ENCODE measurements around the gene XKRX. TPM values are rescaled to one million over a fixed set of nuclear protein-coding genes. Genes with fewer than 3 reads are reported as not detected.

Gene XKRX
- total RNA-seq (under 1 TPM in 1 of 2 donors, not detected in 1; under 0.01 TPM), polyA plus RNA-seq (not detected)

DNA sequence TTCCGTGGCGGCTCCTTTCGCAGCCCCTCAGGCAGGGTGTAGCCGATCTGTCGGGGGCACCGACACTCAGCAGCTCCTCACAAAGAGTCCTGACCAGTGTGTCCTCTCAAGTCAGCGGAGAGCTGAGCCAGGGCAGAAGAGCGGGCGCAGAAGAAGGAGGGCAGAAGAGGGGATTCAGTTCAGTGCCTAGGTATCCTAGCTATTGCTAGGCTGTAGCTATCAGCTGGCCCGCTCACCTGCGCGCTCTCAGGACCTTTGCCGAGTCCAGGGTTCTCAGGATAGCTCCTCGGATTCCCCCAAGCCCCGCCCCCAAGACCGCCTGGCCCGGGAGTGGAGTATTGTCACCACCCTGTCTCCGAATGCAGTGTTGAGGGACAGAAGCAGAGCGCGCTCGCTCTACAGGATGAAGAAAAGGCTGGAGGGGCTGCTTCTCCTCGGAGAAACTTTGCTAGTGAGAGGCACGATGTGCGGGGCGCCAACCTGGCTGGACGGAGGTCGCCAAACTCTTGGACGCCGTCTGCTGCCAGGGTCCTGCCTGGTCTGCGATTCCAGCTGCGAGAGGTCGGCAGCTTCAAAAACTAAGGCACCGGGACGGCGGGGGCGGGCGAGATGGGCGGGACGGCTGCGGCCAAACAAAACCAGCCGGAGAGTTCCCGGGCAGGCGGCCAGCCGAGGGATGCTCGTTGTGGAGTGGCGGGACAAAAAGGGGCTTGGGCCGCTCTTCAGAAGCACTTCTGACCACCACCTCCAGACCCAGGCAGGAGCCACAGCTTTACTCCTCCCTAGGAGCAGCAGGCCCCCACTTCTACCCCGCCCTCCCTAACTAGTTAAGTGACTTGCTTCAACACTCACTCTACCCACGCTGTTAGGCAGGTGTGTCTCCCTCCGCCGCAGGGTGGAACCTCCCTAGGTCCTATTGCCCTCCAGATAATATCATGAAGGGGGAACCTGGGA is at the start of gene XKRX:
Gene XKRX (minus strand): TSS at position 258 of the 954 bp plus-strand sequence. CDS start 613 bp downstream, outside the sequence.
- no peaks in the 10 kb centered on the region for H3K27me3 ChIP-seq (ENCODE audit: control insufficient read depth in 4 of 4, insufficient read depth in 4 of 4, low read length in 3 of 4)
- H3K36me3 ChIP-seq (ENCODE audit: control insufficient read depth in 4 of 4, insufficient read depth in 3 of 4, low read depth in 1 of 4, low read length in 3 of 4), result no peaks in the 10 kb centered on the region
- H3K4me3 ChIP-seq (ENCODE audit: low read depth in 1 of 3, low read length in 3 of 3), result peak within 1 kb of the TSS in 2 of 3 donors; percentile 33 to 45
- TF ChIP-seq, protein P1, sequence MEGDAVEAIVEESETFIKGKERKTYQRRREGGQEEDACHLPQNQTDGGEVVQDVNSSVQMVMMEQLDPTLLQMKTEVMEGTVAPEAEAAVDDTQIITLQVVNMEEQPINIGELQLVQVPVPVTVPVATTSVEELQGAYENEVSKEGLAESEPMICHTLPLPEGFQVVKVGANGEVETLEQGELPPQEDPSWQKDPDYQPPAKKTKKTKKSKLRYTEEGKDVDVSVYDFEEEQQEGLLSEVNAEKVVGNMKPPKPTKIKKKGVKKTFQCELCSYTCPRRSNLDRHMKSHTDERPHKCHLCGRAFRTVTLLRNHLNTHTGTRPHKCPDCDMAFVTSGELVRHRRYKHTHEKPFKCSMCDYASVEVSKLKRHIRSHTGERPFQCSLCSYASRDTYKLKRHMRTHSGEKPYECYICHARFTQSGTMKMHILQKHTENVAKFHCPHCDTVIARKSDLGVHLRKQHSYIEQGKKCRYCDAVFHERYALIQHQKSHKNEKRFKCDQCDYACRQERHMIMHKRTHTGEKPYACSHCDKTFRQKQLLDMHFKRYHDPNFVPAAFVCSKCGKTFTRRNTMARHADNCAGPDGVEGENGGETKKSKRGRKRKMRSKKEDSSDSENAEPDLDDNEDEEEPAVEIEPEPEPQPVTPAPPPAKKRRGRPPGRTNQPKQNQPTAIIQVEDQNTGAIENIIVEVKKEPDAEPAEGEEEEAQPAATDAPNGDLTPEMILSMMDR (IDR thresholded peaks at IDR 0.05; ENCODE audit: low read depth, low read length, missing input control), result no peak
- no peak for TF ChIP-seq FOXA2 (IDR thresholded peaks at IDR 0.05)
- no peak for TF ChIP-seq FOXA1 (IDR thresholded peaks at IDR 0.05)
- TF ChIP-seq, protein P2, sequence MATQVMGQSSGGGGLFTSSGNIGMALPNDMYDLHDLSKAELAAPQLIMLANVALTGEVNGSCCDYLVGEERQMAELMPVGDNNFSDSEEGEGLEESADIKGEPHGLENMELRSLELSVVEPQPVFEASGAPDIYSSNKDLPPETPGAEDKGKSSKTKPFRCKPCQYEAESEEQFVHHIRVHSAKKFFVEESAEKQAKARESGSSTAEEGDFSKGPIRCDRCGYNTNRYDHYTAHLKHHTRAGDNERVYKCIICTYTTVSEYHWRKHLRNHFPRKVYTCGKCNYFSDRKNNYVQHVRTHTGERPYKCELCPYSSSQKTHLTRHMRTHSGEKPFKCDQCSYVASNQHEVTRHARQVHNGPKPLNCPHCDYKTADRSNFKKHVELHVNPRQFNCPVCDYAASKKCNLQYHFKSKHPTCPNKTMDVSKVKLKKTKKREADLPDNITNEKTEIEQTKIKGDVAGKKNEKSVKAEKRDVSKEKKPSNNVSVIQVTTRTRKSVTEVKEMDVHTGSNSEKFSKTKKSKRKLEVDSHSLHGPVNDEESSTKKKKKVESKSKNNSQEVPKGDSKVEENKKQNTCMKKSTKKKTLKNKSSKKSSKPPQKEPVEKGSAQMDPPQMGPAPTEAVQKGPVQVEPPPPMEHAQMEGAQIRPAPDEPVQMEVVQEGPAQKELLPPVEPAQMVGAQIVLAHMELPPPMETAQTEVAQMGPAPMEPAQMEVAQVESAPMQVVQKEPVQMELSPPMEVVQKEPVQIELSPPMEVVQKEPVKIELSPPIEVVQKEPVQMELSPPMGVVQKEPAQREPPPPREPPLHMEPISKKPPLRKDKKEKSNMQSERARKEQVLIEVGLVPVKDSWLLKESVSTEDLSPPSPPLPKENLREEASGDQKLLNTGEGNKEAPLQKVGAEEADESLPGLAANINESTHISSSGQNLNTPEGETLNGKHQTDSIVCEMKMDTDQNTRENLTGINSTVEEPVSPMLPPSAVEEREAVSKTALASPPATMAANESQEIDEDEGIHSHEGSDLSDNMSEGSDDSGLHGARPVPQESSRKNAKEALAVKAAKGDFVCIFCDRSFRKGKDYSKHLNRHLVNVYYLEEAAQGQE (IDR thresholded peaks at IDR 0.05), result no peak
- no peak for TF ChIP-seq RXRA (IDR thresholded peaks at IDR 0.05)
- TF ChIP-seq, protein P3, sequence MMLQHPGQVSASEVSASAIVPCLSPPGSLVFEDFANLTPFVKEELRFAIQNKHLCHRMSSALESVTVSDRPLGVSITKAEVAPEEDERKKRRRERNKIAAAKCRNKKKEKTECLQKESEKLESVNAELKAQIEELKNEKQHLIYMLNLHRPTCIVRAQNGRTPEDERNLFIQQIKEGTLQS (IDR thresholded peaks at IDR 0.05), result no peak
- no peak for TF ChIP-seq HNF4A (conservative IDR thresholded peaks at IDR 0.05)
- TF ChIP-seq TAF1 (conservative IDR thresholded peaks at IDR 0.05), result no peak
- TF ChIP-seq GABPA (IDR thresholded peaks at IDR 0.05 in 1 of 2, conservative IDR thresholded peaks at IDR 0.05 in 1 of 2), result no peak
- TF ChIP-seq, protein P4, sequence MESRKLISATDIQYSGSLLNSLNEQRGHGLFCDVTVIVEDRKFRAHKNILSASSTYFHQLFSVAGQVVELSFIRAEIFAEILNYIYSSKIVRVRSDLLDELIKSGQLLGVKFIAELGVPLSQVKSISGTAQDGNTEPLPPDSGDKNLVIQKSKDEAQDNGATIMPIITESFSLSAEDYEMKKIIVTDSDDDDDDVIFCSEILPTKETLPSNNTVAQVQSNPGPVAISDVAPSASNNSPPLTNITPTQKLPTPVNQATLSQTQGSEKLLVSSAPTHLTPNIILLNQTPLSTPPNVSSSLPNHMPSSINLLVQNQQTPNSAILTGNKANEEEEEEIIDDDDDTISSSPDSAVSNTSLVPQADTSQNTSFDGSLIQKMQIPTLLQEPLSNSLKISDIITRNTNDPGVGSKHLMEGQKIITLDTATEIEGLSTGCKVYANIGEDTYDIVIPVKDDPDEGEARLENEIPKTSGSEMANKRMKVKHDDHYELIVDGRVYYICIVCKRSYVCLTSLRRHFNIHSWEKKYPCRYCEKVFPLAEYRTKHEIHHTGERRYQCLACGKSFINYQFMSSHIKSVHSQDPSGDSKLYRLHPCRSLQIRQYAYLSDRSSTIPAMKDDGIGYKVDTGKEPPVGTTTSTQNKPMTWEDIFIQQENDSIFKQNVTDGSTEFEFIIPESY (IDR thresholded peaks at IDR 0.05), result no peak
- TF ChIP-seq SP1 (IDR thresholded peaks at IDR 0.05), result no peak
- no peak for TF ChIP-seq JUND (IDR thresholded peaks at IDR 0.05)
- TF ChIP-seq HNF4G (IDR thresholded peaks at IDR 0.05), result no peak
- H3K27ac ChIP-seq (ENCODE audit: low read depth in 1 of 2, low read length in 2 of 2), result no peak within 1 kb of the TSS
- H3K4me1 ChIP-seq (ENCODE audit: control insufficient read depth in 4 of 4, insufficient read depth in 4 of 4, low read length in 3 of 4), result peaks cover 0 to 6% (median 2%) of the 10 kb centered on the region in 4 donors
- WGBS, result 3% methylated on average over 51 of the region's 51 CpGs
- H3K9ac ChIP-seq (ENCODE audit: low read depth in 1 of 2, low read length in 2 of 2), result no peak within 1 kb of the TSS
- peaks cover 0 to 8% (median 3%) of the 10 kb centered on the region in 4 donors for H3K9me3 ChIP-seq (ENCODE audit: control insufficient read depth in 4 of 4, low read length in 3 of 4)
- DNase-seq (ENCODE audit: low spot score), result no peak

DNA sequence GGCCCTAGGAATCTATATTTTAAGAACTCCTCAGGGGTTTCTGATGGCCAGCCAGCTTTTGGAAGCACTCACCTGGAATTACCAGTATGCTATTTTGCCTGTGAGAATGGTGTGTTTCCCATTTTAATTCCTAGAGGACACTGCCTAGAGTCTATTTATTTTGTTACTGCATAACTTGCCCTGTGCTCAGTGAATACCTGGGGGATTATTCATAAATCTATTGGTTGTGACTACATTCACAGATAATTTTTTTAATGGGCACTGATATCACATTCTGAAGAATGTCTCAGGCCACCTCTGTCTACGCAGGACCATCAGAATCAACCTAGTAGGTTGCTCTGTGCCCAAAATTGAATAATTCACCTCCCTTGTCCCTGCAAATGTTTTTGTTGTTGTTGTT is 47.5 kb upstream of the XKRX start:
- no peak for DNase-seq (ENCODE audit: low spot score)
- H3K4me3 ChIP-seq (ENCODE audit: low read depth in 1 of 3, low read length in 3 of 3), result no peak overlapping the region
- no peak overlapping the region for H3K9ac ChIP-seq (ENCODE audit: low read depth in 1 of 2, low read length in 2 of 2)
- H3K9me3 ChIP-seq (ENCODE audit: control insufficient read depth in 4 of 4, low read length in 3 of 4), result peaks cover 0 to 5% (median 2%) of the 10 kb centered on the region in 4 donors
- 100% methylated on average over 1 of the region's 1 CpG for WGBS
- H3K36me3 ChIP-seq (ENCODE audit: control insufficient read depth in 4 of 4, insufficient read depth in 3 of 4, low read depth in 1 of 4, low read length in 3 of 4), result no peaks in the 10 kb centered on the region
- H3K27me3 ChIP-seq (ENCODE audit: control insufficient read depth in 4 of 4, insufficient read depth in 4 of 4, low read length in 3 of 4), result no peaks in the 10 kb centered on the region
- no peak overlapping the region for H3K27ac ChIP-seq (ENCODE audit: low read depth in 1 of 2, low read length in 2 of 2)
- TF ChIP-seq, protein P3 (IDR thresholded peaks at IDR 0.05), result no peak
- TF ChIP-seq, protein P4 (IDR thresholded peaks at IDR 0.05), result no peak
- no peak for TF ChIP-seq JUND (IDR thresholded peaks at IDR 0.05)
- H3K4me1 ChIP-seq (ENCODE audit: control insufficient read depth in 4 of 4, insufficient read depth in 4 of 4, low read length in 3 of 4), result no peaks in the 10 kb centered on the region

All from liver (tissue), 9 donors.